GM21576 (cell line): ENCODE data around the gene LGR5.

Experiments used
- ATAC-seq: cut with Tn5 transposase; IDR thresholded peaks from one replicate; pipeline ENCODE4 v1.9.1; 2021; ENCODE audit warnings: mild to moderate bottlenecking, moderate library complexity; ENCODE audit not compliant: unreplicated experiment

Gene LGR5

DNA sequence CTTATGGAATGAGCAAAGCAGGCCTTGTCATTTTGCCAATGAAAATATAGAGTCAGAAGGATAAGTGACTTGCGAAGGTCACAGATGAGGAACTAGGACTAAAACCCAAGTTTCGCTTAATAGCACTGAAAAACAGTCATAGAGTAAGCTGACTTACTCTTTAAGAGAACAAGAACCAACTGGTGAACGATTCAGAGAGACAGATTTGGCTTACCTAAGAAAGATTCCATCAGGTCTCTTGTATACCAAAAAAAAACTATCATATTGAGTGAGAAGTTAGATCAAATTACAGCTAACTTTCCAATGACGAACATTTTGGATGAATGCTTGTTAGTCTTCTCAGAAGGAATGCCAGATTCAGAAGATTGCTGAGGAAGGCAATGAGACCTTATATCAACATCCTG lies 149.9 kb downstream of the LGR5 start:
- no peak for ATAC-seq

DNA sequence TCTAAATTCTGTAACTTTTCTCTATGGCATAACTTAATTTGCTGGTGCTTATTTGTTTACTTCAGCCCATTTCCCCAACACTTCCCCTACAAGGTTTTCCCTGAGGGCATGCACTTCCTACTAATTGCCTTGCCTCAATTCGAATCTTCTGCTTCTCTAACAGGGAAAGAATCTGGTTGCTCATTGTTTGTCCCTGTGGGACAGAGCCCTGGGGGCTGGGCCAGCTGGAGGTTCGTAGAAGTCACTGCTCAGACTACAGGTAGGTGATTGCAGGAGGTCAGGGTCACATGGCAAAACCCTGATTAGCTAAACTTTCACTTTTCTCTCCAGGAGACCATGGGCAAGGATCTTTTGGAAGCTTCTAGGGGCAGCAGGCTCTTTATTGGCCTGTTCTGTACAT lies 152.0 kb downstream of the LGR5 start:
- ATAC-seq, result no peak

DNA sequence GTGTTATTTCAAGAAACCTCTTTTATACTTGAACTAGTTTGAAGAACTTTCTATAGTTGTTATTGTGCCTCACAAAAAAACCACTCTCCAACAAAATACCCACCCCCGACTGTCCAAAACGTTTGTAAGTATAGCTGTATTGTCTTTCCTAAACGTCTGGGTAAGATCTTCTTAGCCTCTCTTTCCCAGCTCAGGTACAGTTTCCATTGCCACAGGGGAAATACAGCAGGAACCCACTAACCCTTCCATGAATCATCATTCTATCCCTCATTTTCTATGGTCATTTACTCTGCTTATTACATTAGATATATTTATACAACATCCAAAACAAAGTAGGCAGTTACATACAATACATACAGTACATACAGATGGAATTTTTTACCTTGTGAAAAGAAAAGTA lies 153.2 kb downstream of the LGR5 start:
- no peak for ATAC-seq

DNA sequence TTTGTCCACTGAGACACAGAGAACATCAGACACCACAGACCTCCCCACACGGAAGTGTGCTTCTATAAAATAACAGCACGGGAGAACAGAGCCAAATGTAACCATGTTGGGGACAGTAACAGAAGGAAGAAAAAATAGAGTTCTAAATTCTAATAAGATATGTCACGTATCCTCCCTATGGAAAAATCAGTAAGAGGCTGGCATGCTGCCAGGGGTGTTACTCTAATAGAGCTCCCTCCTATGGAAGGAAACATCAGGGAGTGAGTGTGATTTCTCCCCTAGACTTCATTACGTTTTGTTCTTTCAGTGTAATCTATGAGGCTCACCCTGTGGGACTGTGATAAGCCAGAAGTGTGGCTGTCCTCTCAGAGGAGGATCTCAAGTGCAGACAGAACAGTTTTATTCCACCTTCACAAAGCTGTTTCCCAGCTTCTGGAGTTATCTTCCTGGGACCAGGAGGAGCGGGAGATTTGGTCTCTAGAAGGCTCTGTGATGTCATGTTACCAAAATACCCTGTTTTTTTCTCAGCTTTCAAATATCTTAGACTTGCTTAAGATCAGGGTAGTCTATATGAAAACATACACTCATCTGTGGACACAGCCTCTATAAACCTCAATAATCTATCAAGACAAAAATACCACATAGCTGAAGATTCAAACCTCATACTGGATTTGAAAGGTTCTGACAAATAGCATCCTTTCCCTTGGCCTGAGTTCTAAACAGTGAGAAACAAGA lies 154.8 kb downstream of the LGR5 start:
- no peak for ATAC-seq

DNA sequence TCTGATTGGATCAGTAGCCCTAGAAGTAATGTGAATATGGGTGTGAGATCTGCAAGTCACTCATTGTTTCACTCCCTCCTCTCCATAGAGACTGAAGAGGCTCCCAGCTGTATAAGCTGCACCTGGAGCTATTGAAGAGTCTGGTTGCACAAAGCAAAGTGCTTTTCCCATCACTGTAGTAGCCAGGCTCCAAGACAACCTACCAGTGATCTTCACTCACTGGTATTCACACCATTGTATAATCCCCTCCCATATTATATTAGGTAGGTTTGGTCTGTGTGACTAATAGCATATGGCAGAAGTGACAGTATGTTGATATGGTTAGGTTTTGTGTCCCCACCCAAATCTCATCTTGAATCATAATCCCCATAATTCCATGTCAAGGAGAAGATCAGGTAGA lies 159.6 kb downstream of the LGR5 start:
- ATAC-seq, result no peak

DNA sequence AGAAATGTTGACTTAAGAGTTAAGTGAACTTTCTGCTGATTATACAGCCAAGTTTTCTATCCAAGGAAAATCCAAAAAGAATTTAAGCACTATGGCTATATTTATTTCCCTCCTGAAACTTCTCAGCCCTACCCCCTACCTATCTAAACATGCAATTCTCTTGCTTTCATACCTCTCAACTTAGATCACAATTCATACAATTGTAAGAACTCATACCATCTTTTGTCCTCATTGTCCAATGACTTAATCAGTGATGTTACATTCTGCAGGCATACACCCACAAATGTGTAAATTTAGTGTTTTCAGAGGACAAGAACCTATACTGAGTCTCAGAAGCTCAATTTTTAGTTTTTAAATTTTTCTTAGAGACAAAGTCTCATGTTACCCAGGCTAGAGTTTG lies 161.9 kb downstream of the LGR5 start:
- ATAC-seq, result no peak

DNA sequence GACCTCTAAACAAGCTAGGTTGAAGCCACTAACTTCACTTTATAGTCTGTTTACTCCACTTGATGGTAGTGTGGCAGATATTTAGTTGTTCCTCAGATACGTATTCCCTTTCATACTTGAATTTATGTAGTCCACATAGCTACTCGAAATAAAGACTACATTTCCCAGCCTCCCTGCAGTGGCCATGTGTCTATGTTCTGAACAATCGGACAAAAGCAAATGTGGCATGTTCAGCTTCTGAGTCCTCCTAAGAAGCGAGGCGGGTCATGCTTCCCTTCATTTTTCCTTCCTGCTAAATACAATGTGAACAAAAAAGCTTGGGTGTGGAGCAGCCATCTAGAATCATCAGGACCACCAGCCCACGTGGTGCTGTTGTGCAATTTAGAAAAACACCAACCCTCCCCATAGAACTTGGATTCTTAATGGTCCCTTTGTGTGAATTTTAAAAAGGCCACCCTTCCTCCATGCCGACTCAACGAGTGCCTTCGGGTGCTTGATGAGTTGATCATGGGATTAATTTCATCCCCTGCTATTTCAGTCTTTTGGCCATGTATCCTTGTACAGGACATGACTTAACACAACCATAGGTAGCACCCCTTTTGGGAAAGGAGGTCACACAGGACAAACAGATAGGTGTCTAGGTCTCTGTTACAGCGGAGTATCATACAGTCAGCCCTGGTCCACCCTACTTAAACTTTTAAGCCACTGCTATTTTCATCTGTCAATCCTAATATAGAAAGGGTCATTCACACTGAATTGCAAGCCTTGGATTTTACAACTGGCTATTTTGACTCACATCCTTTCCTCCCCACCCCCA lies 163.4 kb downstream of the LGR5 start:
- no peak for ATAC-seq

DNA sequence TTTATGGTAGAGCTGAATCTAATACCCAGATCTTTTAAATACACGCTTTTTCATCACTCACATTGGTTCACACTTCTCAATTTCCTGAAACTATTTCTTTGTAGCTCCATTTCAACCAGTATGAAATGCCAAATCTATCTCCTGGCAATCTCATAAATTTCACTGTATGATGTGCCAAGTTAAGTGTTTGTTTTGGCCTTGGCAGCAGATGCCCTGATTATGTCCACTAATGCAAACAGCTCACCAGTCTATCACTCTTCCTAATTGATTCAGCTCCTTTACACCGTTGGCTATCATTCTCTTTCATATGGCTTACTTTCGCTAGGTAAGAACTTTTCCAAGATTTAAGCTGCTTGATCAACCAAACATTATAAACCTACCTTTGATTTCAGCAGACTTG lies 165.4 kb downstream of the LGR5 start:
- no peak for ATAC-seq

DNA sequence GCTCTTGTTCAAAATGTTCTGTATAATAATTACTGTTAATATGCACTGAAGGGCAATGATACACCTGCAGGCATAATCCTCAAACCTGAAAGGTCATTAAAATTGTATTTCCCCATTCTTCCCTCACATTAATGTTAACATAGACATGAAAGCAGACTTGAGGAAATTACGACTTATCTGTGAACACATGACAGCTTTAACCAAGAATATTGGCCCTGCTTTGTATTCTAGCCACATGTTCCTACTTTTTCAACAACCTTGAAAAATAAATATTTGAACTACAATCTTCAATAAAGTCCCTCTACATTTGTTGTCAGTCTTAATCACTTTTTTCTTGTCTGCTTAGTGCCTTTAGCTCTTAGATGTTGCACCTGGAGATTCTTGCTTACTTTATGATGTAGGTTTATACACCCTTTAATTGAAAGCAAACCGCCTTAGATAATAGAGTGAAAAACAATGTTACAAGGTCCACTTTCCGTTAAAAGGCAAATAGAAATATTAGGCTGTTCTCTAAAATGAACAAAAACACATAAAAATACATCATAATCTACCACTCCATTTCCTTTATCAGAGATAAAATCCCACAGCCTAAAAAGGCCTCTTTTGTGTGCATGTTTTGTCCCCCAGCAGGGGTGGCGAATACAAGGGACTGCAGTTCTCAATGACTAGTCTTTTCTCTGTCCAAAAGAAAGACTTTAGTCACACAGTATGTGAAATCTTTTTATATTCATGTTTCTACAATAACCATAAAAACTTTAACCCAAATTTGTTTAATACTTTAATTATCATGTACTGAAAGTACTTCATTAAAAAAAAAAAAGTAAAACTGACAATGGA lies 168.1 kb downstream of the LGR5 start:
- ATAC-seq, result no peak

DNA sequence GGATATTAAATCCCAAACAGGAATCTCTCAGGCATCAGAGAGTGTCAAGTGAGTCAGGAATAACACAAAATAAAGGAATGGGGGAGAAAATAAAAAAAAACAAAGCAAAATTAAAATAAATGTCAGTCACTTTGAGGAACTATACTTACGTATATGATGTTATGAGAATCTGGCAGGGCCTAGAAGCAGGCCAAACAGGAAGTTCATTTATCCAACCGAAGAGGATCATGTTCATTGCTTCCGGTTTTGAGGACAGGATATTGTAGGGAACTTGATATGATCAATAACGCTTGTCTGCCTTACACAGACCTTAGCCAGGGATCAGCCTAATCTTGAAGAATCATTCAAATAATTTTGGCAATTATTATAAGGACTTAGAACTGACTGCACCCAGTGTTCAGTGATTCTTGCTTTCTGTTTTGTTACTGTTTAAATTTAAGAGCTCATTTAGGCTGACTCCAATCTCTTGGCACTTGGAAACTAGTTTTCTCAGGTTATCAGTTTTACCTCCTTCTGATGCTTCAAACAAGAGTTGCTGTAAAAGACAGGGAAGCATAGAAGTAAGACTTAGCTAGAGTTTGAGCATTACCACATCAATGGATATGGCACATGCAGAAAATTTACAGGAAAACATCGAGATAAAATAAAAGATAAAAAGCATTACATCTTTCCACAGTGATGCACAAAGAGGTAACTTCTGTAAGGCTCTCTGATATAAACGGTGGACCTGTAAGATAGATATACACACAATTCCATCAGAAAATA lies 170.6 kb downstream of the LGR5 start:
- no peak for ATAC-seq

DNA sequence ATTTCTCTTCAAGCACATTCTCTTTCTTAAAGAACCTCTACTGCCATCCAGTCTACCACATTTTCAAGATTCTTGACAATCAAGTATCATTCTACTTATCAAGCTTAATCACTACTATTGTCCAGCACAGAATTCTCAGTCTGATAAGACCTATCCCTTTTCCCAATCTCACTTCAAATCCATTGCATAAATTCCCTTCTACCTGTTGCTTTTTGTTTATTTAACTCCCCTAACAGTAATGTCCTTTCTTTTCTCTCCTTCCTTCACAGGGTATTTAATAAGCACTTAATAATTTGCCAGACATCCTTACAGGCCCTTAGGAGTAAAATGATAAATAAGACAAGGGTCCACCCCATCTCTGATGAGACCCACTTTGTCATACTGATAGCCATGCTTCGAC lies 182.3 kb downstream of the LGR5 start:
- no peak for ATAC-seq

DNA sequence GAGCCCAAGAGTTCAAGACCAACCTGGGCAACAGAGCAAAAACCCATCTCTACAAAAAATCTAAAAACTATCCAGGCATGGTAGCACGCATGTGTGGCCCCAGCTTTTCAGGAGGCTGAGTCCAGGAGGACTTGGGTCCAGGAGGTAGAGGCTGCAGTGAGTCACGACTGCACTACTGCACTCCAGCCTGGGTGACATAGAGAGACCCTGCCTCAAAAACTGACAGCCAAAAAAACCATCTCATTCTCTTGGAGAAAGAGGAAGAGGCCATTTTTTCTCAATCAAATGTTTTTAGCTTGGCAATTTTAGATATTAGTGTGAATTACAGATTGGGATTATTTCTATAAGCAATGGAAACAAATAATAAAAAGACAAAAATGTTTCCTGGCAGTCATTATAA lies 185.9 kb downstream of the LGR5 start:
- no peak for ATAC-seq

DNA sequence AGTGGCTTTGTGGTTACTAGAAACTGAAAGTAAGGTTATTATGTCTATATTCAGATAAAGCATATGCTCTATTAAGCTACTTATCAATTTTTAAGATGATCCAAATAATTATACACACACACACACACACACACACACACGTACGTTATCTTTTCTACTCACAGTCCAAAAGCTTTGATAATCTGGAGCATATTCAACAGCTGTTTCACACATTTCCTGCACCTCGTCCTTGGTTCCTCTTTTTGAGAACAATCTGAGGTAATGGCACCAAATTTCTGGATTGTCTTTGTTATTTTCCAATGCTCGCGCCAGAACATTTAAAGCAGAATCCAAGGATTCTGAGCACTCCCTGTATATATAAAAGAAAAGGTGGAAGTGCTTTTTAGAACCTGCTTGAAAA lies 186.5 kb downstream of the LGR5 start:
- peak; percentile 79 for ATAC-seq

DNA sequence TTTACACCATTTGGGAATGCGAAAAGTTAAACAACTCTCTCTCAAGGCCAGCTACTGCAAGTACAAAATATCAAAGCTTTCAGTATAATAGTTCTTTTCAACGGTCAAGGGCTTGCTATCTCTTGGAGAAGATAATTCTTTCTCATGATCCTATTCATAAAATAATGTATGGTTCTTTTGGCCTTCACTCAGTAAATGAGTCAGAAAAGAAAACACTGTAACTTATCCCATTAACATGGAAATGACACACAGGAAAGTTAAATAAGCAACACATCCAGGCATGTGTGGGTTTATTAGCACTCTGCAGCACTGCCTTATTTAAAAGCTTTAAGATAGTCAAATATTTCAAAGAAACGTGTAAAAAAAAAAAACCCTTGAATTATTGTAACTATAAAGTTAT lies 187.2 kb downstream of the LGR5 start:
- ATAC-seq, result no peak

DNA sequence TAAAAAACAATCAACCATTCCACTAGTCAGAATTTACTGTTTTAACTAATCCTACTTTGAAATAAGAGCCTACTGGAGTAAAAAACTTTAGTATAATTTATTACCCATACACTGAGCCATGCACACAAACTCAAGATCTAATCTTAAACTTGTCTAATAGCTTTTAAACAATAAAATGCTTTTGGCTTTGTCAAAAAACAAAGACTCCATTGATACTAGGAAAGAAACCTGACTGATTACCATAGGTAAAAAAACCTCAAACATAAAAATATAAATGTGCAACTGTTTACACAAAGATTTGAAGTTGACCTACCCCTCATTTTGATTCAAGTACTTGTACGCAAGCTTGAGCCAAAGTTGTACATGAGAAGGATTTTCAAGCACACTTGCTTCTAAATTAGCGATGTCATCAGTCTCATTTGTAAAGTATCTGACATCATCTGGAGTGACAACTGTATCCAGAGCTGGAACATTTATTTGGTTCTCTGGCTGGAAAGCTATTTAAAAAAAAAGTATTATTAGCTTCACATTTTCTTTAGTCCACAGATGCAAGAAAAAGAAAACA lies 187.9 kb downstream of the LGR5 start:
- no peak for ATAC-seq
